Spleen (tissue), 11 donors: ENCODE results near the gene MCHR1. TPM values are rescaled to one million over a fixed set of nuclear protein-coding genes. Genes with fewer than 3 reads are reported as not detected.

Experiments
- DNase-seq: peaks from one replicate; pipeline ENCODE4 v3.0.0-alpha.2; 2020
- H3K27ac ChIP-seq, 8 donors: fragments of 200-600 bp; sonication (generic) in 7 of 8; 1 replicate in 4 of 8; 2 replicates in 4 of 8; pipeline versions ENCODE4 v1.5.0 to v1.8.0; 2016 to 2021; ENCODE audit warnings: inconsistent platforms in 4 of 8, mild to moderate bottlenecking in 4 of 8, moderate library complexity in 1 of 8
- H3K27me3 ChIP-seq, 7 donors: fragments of 200-600 bp; sonication (generic) in 6 of 7; replicated peaks in 1 of 7; 1 replicate in 4 of 7; 2 replicates in 3 of 7; pipeline versions ENCODE4 v1.5.0 to v1.8.0; 2016 to 2021; ENCODE audit warnings: inconsistent platforms in 3 of 7, mild to moderate bottlenecking in 1 of 7
- H3K36me3 ChIP-seq, 6 donors: fragments of 200-600 bp; sonication (generic) in 5 of 6; 1 replicate in 4 of 6; 2 replicates in 2 of 6; pipeline versions ENCODE4 v1.5.0 to v1.8.0; 2016 to 2021; ENCODE audit warnings: inconsistent platforms in 2 of 6
- H3K4me1 ChIP-seq, 6 donors: fragments of 200-600 bp; sonication (generic) in 5 of 6; 1 replicate in 3 of 6; 2 replicates in 3 of 6; pipeline versions ENCODE4 v1.5.0 to v1.8.0; 2016 to 2021; ENCODE audit warnings: inconsistent platforms in 3 of 6
- H3K4me3 ChIP-seq, 8 donors: fragments of 200-600 bp; sonication (generic) in 7 of 8; 1 replicate in 4 of 8; 2 replicates in 4 of 8; pipeline versions ENCODE4 v1.5.0 to v1.8.0; 2016 to 2021; ENCODE audit warnings: inconsistent platforms in 4 of 8, mild to moderate bottlenecking in 4 of 8, moderate library complexity in 2 of 8
- H3K9me3 ChIP-seq, 8 donors: fragments of 200-600 bp; sonication (generic) in 7 of 8; 1 replicate in 4 of 8; 2 replicates in 4 of 8; pipeline versions ENCODE4 v1.5.0 to v1.8.0; 2016 to 2021; ENCODE audit warnings: inconsistent platforms in 4 of 8
- CTCF ChIP-seq, 11 experiments: fragments of 200-600 bp in 7 of 11; fragments of 450-650 bp in 4 of 11; sonication (generic) in 4 of 11; IDR thresholded peaks in 8 of 11; conservative IDR thresholded peaks in 3 of 11; 1 replicate in 7 of 11; 2 replicates in 4 of 11; pipeline versions ENCODE4 v1.4.0 to v1.8.0; 2016 to 2021; ENCODE audit warnings: antibody characterized with exemption in 11 of 11, inconsistent platforms in 4 of 11, mild to moderate bottlenecking in 1 of 11
- POLR2A ChIP-seq, 3 donors: fragments of 450-650 bp; IDR thresholded peaks; one replicate each; pipeline ENCODE4 v1.5.1; 2017; ENCODE audit warnings: antibody characterized with exemption in 3 of 3, mild to moderate bottlenecking in 1 of 3
- POLR2AphosphoS5 ChIP-seq, 3 donors: sonication (generic); formaldehyde crosslinking; IDR thresholded peaks; one replicate each; pipeline ENCODE4 v1.5.1; 2017; ENCODE audit warnings: antibody characterized with exemption in 3 of 3
- WGBS, 5 donors: extraction: QIAGEN DNeasy Blood & Tissue Kit in 3 of 5; methylation state at CpG; one replicate each; pipeline versions ENCODE4 v1.1.5 to v1.1.7; 2013 to 2018; 5-methylcytosine and 5-hydroxymethylcytosine counted together
- intact Hi-C: fragments of 100-400 bp; cut with DNase I; formaldehyde crosslinking; loops from one replicate; pipeline ENCODE4 v1.15.0; 2023; ENCODE audit warnings: low total_unique reads
- polyA plus RNA-seq, 3 donors: library from polyadenylated mRNA; stranded (reverse); fragments of 200-250 nt; gene quantifications; one replicate each; pipeline ENCODE4 v1.2.1, GENCODE V29; 2013
- total RNA-seq, 7 donors: library from RNA; depleted of rRNA in 3 of 7; stranded (reverse); fragments of >200 nt in 3 of 7; fragmentation: NEBNext Ultra II Directional in 4 of 7; extraction: Animal tissue kit (Norgen Biotek cat#: 25700) in 4 of 7; gene quantifications; one replicate each; pipeline versions ENCODE4 v1.1.0 to v1.2.1, GENCODE V29; 2016 to 2021
- donor health status: healthy with polysubstance abuse.
- donor health status: DM: no; HTN: no; CAD: no; lungs with moderate emphysema.
- donor health status: DM: no; HTN: no; CAD: no.
- donor health status: Bipolar disorder and iron deficiency.
- donor health status: healthy.
- donor health status: DM: no; HTN: no; CAD: no.
- donor health status: DM: yes; HTN: yes; CAD: no.

MCHR1 gene
- total and polyA plus RNA-seq, 10 donors: 0.10 to 0.70 (median 0.23) TPM; not detected in 5

- WGBS, 5 donors: 87 to 93% (median 91%) methylated on average over 6 of the region's 6 CpGs
- H3K4me1 ChIP-seq: peaks cover 0 to 21% (median 6%) of the 10 kb centered on the region in 6 donors
- intact Hi-C loops: no loop called here
- no peak for DNase-seq
- H3K36me3 ChIP-seq: no peaks in the 10 kb centered on the region
- TF ChIP-seq POLR2A (IDR thresholded peaks at IDR 0.05) (no peak), POLR2AphosphoS5 (IDR thresholded peaks at IDR 0.05) (no peak), CTCF (IDR thresholded peaks at IDR 0.05 in 8 of 11, conservative IDR thresholded peaks at IDR 0.05 in 3 of 11) (no peak)
- H3K27ac ChIP-seq: no peak overlapping the region
- no peaks in the 10 kb centered on the region for H3K27me3 ChIP-seq
- H3K4me3 ChIP-seq: no peak overlapping the region
- no peaks in the 10 kb centered on the region for H3K9me3 ChIP-seq
Observed at GRCh38 chr22:40659166-40659565, 20.1 kb upstream of the MCHR1 start.

GRCh38 chr22:40660730-40661129, 18.6 kb upstream of the MCHR1 start:
- intact Hi-C loops: no loop called here

GRCh38 chr22:40661671-40662070, 17.6 kb upstream of the MCHR1 start:
- Histone ChIP-seq H3K4me3 (no peak overlapping the region), H3K27ac (no peak overlapping the region), H3K27me3 (no peaks in the 10 kb centered on the region), H3K4me1 (peaks cover 0 to 11% (median 0%) of the 10 kb centered on the region in 6 donors), H3K9me3 (no peaks in the 10 kb centered on the region), H3K36me3 (no peaks in the 10 kb centered on the region)
- TF ChIP-seq POLR2AphosphoS5 (IDR thresholded peaks at IDR 0.05) (no peak), POLR2A (IDR thresholded peaks at IDR 0.05) (no peak), CTCF (IDR thresholded peaks at IDR 0.05 in 8 of 11, conservative IDR thresholded peaks at IDR 0.05 in 3 of 11) (no peak)
- WGBS, 5 donors: 91 to 98% (median 93%) methylated on average over 7 of the region's 7 CpGs
- intact Hi-C loops: no loop called here
- no peak for DNase-seq

More at GRCh38 chr22:40660730-40661129, 18.6 kb upstream of the MCHR1 start:
- Histone ChIP-seq H3K9me3 (no peaks in the 10 kb centered on the region), H3K27me3 (no peaks in the 10 kb centered on the region), H3K4me1 (peaks cover 0 to 11% (median 0%) of the 10 kb centered on the region in 6 donors), H3K27ac (no peak overlapping the region), H3K36me3 (no peaks in the 10 kb centered on the region), H3K4me3 (no peak overlapping the region)
- WGBS, 5 donors: 34 to 59% (median 50%) methylated on average over 3 of the region's 3 CpGs
- TF ChIP-seq POLR2A (IDR thresholded peaks at IDR 0.05): no peak
- TF ChIP-seq POLR2AphosphoS5 (IDR thresholded peaks at IDR 0.05): no peak
- no peak for TF ChIP-seq CTCF (IDR thresholded peaks at IDR 0.05 in 8 of 11, conservative IDR thresholded peaks at IDR 0.05 in 3 of 11)
- DNase-seq: no peak

- TF ChIP-seq POLR2A (IDR thresholded peaks at IDR 0.05) (no peak), POLR2AphosphoS5 (IDR thresholded peaks at IDR 0.05) (no peak), CTCF (IDR thresholded peaks at IDR 0.05 in 8 of 11, conservative IDR thresholded peaks at IDR 0.05 in 3 of 11) (no peak)
- peak overlapping the region in 1 of 8 donors; percentile 22 for H3K27ac ChIP-seq
Observed at GRCh38 chr22:40665312-40665711, 14.0 kb upstream of the MCHR1 start.

More at GRCh38 chr22:40665312-40665711, 14.0 kb upstream of the MCHR1 start:
- WGBS, 5 donors: 73 to 93% (median 84%) methylated on average over 4 of the region's 4 CpGs
- no peak overlapping the region for H3K4me3 ChIP-seq
- intact Hi-C loops: no loop called here
- no peaks in the 10 kb centered on the region for H3K9me3 ChIP-seq
- DNase-seq: no peak
- no peaks in the 10 kb centered on the region for H3K36me3 ChIP-seq
- no peaks in the 10 kb centered on the region for H3K27me3 ChIP-seq
- H3K4me1 ChIP-seq: peaks cover 0 to 19% (median 3%) of the 10 kb centered on the region in 6 donors
